ENCODE data around the gene LAMA5. TPM values are rescaled to one million over a fixed set of nuclear protein-coding genes. Genes with fewer than 3 reads are reported as not detected.

LAMA5 gene
- total RNA-seq, 4 donors from 2014 or later, result 164 to 427 (median 196) TPM

DNA sequence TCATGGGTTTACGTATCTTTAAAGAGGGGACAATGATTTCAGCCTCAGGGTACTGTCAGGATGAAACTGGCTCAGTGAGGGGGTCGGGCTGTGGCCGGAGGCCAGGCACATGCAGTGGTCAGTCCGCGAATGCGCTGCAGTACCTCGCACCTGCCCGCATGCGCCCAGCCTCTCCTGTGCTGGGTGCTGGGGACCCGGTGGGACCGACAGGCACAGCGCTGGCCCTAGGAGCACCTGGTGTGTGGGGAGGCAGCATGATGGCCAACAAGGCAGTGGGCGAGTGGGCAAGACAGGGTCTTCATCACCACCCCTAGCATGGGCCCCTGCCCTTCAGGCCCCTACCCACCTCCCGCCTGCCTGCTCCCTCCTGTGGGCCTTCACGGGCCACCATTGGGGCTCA lies 40.9 kb upstream of the LAMA5 start:
- H3K4me3 ChIP-seq (ENCODE audit: low read depth, poor library complexity, severe bottlenecking), result no peak overlapping the region
- no peak for DNase-seq (ENCODE audit: low spot score in 2 of 2)
- intact Hi-C loops (cut with DNase I; ENCODE audit: low total_unique reads), result loop anchor here (10.0 kb wide), 1 partner anchor 397 kb away; the partner anchor contains the start of gene OGFR
- 92% methylated on average over 14 to 15 of the region's 15 CpGs for WGBS, 2 donors
- TF ChIP-seq, protein P1, sequence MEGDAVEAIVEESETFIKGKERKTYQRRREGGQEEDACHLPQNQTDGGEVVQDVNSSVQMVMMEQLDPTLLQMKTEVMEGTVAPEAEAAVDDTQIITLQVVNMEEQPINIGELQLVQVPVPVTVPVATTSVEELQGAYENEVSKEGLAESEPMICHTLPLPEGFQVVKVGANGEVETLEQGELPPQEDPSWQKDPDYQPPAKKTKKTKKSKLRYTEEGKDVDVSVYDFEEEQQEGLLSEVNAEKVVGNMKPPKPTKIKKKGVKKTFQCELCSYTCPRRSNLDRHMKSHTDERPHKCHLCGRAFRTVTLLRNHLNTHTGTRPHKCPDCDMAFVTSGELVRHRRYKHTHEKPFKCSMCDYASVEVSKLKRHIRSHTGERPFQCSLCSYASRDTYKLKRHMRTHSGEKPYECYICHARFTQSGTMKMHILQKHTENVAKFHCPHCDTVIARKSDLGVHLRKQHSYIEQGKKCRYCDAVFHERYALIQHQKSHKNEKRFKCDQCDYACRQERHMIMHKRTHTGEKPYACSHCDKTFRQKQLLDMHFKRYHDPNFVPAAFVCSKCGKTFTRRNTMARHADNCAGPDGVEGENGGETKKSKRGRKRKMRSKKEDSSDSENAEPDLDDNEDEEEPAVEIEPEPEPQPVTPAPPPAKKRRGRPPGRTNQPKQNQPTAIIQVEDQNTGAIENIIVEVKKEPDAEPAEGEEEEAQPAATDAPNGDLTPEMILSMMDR (IDR thresholded peaks at IDR 0.05), result no peak
- TF ChIP-seq POLR2A (IDR thresholded peaks at IDR 0.05), result no peak

DNA sequence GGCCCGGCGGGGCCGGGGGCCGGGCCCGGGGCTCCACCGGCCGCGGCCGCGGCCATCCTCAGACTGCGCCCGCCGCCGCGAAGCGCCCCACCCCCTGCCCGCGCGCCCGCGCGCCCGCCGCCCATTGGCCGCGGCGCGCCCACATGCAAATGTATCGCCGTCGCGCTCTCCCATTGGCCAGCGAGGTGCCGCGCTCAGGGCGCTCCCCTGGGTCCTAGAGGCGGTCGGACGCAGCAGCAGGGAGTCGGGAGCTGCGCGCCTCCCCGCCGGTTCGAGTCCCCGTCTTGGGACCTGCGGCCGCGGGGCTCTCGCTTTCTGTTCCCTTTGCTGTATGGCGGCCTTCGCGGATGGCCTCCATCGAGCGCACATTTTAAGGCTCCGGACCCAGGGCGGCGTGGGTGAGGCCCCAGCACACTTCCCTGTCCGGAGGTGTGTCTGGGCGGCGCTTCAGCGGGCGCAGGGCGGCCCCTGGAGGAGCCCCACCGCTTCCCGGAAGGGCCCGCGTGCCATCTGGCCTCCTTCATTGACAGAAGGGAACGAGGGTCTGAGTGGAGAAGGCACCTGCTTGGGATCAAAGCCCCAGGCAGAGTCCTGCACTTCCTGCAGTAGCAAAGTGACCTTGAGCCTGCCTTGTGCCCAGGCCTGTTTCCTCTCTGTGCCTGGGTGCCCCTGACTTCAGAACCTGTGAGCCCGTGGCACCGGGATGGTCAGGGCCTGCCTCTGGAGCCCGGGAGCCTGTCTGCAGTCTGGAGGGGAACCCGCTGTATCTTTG lies 40.3 kb upstream of the LAMA5 start, which contains the start of gene CABLES2:
Gene CABLES2 (minus strand): TSS at position 65 of the 772 bp plus-strand sequence. CDS start 9 bp downstream, at position 56.
- DNase-seq (ENCODE audit: low spot score in 2 of 2), result peak; percentile 90 to 98
- TF ChIP-seq, protein P1 (IDR thresholded peaks at IDR 0.05), result peak in 1 of 3 donors; percentile 12
- no peak for TF ChIP-seq POLR2A (IDR thresholded peaks at IDR 0.05)
- intact Hi-C loops (cut with DNase I; ENCODE audit: low total_unique reads), result loop anchor here (10.0 kb wide), 1 partner anchor 397 kb away; the partner anchor contains the start of gene OGFR
- WGBS, 2 donors, result 10 to 16% methylated on average over 16 to 32 of the region's 73 CpGs
- peak within 1 kb of the TSS; percentile 50 for H3K4me3 ChIP-seq (ENCODE audit: low read depth, poor library complexity, severe bottlenecking)

DNA sequence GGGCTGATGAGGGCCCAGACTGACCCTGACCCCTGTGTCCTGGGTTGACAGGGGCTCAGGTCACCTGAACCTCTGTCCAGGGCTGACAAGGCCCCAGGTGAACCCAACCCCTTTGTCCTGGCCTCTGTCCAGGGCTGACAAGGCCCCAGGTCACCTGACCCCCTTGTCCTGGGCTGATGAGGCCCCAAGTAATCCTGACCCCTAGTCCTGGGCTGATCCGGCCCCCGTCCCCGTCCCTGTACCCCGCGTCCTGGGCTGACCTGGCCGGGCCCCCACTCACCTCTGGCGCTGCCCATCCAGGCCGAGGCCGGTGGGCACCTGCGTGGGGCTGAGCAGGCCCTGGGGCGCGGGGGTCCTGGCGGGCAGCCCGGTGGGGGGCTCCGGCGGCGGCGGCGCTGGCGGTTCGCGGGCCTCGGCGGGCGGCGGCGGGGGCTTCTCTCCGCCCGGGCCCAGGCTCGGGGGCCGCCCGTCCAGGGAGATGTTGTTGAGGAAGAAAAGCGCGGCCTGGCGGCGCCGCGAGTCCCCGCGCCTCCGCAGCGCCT lies 39.6 kb upstream of the LAMA5 start:
- peak overlapping the region; percentile 50 for H3K4me3 ChIP-seq (ENCODE audit: low read depth, poor library complexity, severe bottlenecking)
- intact Hi-C loops (cut with DNase I; ENCODE audit: low total_unique reads), result loop anchor here (10.0 kb wide), 1 partner anchor 398 kb away; the partner anchor contains the start of gene OGFR
- no peak for DNase-seq (ENCODE audit: low spot score in 2 of 2)
- no peak for TF ChIP-seq POLR2A (IDR thresholded peaks at IDR 0.05)
- TF ChIP-seq, protein P1 (IDR thresholded peaks at IDR 0.05), result no peak
- 0% methylated on average over 23 of the region's 42 CpGs; no CpG with 5 or more reads in 1 of the 2 donors for WGBS, 2 donors

DNA sequence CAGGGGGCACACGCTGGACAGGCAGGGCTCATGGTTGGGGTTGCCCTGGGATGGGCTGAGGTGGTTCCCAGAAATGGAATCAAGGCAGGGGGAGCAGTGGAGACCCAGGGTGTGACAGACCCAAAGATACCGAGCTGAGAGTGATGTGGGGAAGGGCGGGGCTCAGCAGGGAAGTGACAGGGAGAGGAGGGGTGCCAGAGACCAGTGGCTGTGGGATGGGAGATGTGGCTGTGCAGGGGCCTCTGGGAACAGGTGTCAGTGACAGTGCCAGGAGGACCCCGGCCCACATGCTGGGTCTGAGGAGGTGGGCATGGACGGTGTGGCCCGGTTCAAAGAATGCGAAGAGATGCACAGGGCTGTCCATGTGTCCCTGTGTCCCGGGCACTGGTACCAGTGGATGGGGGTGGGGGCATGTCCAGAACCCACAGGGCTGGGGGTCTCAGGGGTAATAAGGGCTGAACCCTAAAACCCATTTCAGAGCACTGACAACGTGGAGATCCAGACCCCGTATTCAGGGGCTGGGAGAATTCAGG lies 38.9 kb upstream of the LAMA5 start:
- no peak overlapping the region for H3K4me3 ChIP-seq (ENCODE audit: low read depth, poor library complexity, severe bottlenecking)
- no peak for DNase-seq (ENCODE audit: low spot score in 2 of 2)
- no peak for TF ChIP-seq POLR2A (IDR thresholded peaks at IDR 0.05)
- TF ChIP-seq, protein P1 (IDR thresholded peaks at IDR 0.05), result no peak
- WGBS, 2 donors, result 59 to 63% methylated on average over 10 of the region's 10 CpGs
- intact Hi-C loops (cut with DNase I; ENCODE audit: low total_unique reads), result loop anchor here (10.0 kb wide), 1 partner anchor 399 kb away; the partner anchor contains the start of gene OGFR

DNA sequence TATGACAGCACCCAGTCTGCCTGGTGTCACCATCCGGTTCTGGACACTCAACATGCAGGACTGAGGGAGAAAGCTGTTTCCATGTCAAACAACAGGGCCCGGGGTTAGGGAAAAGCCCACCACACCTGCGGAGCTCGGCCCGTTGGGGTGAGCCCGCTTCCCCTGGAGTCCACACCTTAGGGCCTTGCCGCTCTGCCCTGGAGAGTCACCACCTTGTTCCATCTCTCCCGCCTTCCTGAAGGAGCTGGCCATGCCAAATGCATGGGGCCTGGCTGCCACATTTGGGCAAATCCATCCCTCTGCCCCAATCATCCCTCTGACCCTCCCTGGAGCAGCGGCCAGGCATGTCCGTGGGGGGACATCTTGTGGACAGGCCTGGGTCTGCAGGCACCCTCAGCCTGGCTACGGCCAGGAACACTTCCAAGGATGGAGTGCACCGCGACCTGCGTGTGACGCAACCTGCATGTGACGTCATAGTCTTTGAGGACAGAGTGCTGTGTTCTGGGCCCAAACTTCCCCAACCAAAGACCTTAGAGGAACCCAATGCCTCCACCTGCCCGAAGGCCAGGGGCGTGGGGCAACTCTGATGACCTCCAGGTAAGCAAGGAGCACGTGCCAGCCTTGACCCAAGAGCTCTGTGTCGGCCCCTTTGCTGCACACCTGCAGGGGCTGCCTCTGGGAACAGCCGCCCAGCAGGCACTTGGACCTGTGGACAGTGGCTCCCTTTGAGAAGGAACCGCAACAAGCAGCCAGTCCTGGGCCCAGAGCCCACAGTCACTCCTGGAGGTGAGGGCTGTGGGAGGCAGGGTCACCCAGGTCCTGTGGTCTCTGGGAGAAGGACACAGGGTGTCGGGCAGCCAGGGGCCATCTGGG lies 38.2 kb upstream of the LAMA5 start:
- WGBS, 2 donors, result 73 to 84% methylated on average over 22 to 23 of the region's 23 CpGs
- no peak for DNase-seq (ENCODE audit: low spot score in 2 of 2)
- H3K4me3 ChIP-seq (ENCODE audit: low read depth, poor library complexity, severe bottlenecking), result no peak overlapping the region
- intact Hi-C loops (cut with DNase I; ENCODE audit: low total_unique reads), result loop anchor here (10.0 kb wide), 1 partner anchor 399 kb away; the partner anchor contains the start of gene OGFR
- TF ChIP-seq, protein P1 (IDR thresholded peaks at IDR 0.05), result no peak

All from lower leg skin (tissue), 4 donors.